Mucosa of rectum (tissue), 2 donors: ENCODE data around the gene STARD10.

ENCODE experiments used
- H3K27ac ChIP-seq, 2 donors: one replicate each; pipeline ENCODE4 v1.7.0; 2013; ENCODE audit warnings: inconsistent platforms in 2 of 2, low read depth in 2 of 2, low read length in 2 of 2
- H3K27me3 ChIP-seq, 2 donors: one replicate each; pipeline ENCODE4 v1.7.0; 2013; ENCODE audit warnings: low read length in 2 of 2; ENCODE audit not compliant: control insufficient read depth in 2 of 2, insufficient read depth in 2 of 2
- H3K36me3 ChIP-seq, 2 donors: one replicate each; pipeline ENCODE4 v1.7.0; 2013; ENCODE audit warnings: low read length in 2 of 2; ENCODE audit not compliant: control insufficient read depth in 2 of 2, insufficient read depth in 2 of 2
- H3K4me1 ChIP-seq, 2 donors: one replicate each; pipeline ENCODE4 v1.7.0; 2013; ENCODE audit warnings: low read length in 2 of 2, mild to moderate bottlenecking in 1 of 2; ENCODE audit not compliant: control insufficient read depth in 2 of 2, insufficient read depth in 2 of 2
- H3K4me3 ChIP-seq, 2 donors: one replicate each; pipeline ENCODE4 v1.7.0; 2013; ENCODE audit warnings: low read length in 2 of 2
- H3K9ac ChIP-seq, 2 donors: one replicate each; pipeline ENCODE4 v1.7.0; 2013; ENCODE audit warnings: low read length in 2 of 2, low read depth in 1 of 2, mild to moderate bottlenecking in 1 of 2
- H3K9me3 ChIP-seq, 2 donors: one replicate each; pipeline ENCODE4 v1.7.0; 2013; ENCODE audit warnings: low read length in 2 of 2; ENCODE audit not compliant: control insufficient read depth in 2 of 2
- donor health status: healthy.
- donor health status: Normal muscosa, but diverticular disease.

Gene STARD10, protein sequence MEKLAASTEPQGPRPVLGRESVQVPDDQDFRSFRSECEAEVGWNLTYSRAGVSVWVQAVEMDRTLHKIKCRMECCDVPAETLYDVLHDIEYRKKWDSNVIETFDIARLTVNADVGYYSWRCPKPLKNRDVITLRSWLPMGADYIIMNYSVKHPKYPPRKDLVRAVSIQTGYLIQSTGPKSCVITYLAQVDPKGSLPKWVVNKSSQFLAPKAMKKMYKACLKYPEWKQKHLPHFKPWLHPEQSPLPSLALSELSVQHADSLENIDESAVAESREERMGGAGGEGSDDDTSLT

DNA sequence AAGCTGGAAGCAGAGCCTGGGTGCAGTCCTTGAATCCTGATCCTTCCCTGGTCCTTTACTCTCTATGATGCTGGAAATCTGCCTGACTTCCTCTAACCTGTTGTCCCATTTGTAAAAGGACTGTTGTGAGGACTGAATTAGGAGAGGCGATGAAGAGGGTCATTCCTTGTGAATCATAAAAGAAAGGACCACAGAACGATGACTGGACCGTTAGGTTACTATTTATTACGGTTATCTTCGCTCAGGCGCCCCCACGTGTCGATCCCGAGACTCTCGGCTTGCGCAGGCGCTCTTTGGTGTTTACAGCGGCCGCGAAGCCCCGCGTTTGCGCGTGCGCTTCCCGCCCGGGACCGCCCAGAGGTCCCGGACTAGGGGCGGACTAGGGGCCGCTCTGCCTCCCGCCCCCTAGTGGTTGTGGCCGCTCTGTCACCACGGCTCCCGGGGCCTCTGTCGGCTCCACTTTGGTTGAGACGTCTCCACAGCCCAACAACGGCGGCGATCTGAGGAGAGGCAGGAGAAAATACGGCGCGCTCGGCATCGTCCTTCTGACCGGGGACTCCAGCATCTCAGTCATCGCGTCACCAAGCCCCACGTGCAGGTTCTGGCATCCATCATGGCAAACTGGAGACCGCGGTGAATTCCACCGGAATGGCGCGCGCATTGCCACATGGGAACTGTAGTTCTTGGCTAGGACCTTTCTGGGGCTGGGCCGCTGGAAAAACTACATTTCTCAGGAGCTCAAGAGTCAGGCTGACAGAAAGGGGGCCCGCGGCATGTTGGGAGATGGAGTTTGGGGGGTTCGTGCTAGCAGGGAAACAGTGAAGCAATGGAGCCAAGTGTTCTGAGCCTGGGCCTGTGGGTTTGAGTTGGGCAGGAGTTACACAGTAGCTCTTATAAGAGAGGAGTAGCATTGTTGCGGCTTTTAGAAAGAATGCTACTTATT lies at the start of gene STARD10:
TSS of gene STARD10 (minus strand) at position 623 of the 943 bp plus-strand sequence. CDS start 12,866 bp downstream, outside the sequence.
- H3K27ac ChIP-seq: peak within 1 kb of the TSS; percentile 88 to 89
- no peaks in the 10 kb centered on the region for H3K36me3 ChIP-seq
- H3K9ac ChIP-seq: peak within 1 kb of the TSS; percentile 77 to 82
- no peaks in the 10 kb centered on the region for H3K9me3 ChIP-seq
- H3K27me3 ChIP-seq: no peaks in the 10 kb centered on the region
- H3K4me3 ChIP-seq: peak within 1 kb of the TSS; percentile 86 to 94
- peaks cover 19 to 21% of the 10 kb centered on the region in 2 donors for H3K4me1 ChIP-seq

DNA sequence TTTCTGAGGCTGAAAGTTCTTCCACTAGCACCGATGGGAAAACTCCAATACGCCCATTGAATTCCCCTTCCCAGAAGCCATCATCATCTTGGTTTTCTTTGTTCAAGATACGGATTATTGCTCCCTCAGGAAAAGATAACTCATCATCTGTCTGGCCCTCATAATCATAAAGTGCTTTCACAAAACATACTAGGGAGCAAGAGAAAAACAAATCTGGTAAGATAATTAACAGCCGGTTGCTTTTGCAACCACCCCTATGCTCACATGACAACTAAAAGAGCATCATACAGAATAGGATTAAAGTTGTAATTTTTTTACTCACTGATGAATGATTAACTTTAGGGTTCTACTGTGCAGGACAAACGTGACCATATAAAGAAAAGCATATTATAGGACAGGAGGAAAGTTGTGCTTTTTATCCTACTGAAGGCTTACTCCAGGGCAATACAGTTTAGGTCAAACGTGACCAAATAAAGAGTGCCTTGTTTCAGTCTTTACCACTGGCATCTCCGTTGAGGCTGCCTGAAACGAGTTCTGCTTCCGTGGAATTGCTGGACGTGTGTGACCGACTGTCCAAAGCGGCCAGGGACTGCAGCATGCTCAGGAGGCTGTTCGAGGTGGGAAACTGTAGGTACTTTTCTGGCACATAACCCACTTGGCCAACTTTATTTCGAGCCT lies 48.9 kb upstream of the STARD10 start:
- Histone ChIP-seq H3K36me3 (peaks cover 15 to 37% of the 10 kb centered on the region in 2 donors), H3K27ac (no peak overlapping the region), H3K4me1 (no peaks in the 10 kb centered on the region)

DNA sequence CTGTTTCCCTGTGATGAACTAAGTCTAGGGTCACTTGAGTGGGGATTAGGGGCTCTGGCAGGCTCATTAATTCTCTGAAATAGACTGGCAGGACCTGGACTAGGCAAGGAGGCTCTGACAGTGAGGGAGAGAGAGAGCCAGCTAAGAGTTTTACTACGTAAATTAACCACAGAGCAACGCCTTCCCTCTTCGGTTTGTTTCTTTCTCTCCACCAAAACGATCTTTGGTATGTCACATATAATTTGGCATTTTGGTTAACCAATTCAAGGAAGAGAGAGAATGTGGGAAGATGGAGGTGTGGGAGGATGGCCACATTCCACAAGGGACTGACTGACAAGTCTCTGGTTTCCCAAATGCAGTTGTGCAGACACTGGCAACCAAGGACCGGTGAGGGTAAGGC lies 48.3 kb upstream of the STARD10 start:
- Histone ChIP-seq H3K36me3 (peaks cover 18 to 42% of the 10 kb centered on the region in 2 donors), H3K27ac (no peak overlapping the region), H3K9ac (no peak overlapping the region), H3K9me3 (no peaks in the 10 kb centered on the region), H3K4me1 (no peaks in the 10 kb centered on the region), H3K4me3 (no peak overlapping the region), H3K27me3 (no peaks in the 10 kb centered on the region)

More for the DNA sequence above, 48.9 kb upstream of the STARD10 start:
- no peak overlapping the region for H3K9ac ChIP-seq
- H3K27me3 ChIP-seq: no peaks in the 10 kb centered on the region
- H3K9me3 ChIP-seq: no peaks in the 10 kb centered on the region
- no peak overlapping the region for H3K4me3 ChIP-seq

- no peaks in the 10 kb centered on the region for H3K27me3 ChIP-seq
- H3K9ac ChIP-seq: no peak overlapping the region
- peaks cover 18 to 42% of the 10 kb centered on the region in 2 donors for H3K36me3 ChIP-seq
- no peaks in the 10 kb centered on the region for H3K9me3 ChIP-seq
- no peaks in the 10 kb centered on the region for H3K4me1 ChIP-seq
- no peak overlapping the region for H3K27ac ChIP-seq
- no peak overlapping the region for H3K4me3 ChIP-seq
These were observed 47.5 kb upstream of the STARD10 start for GRCh38 chr11:72841397-72841796.

GRCh38 chr11:72840780-72841179 lies 46.9 kb upstream of the STARD10 start:
- peaks cover 18 to 42% of the 10 kb centered on the region in 2 donors for H3K36me3 ChIP-seq
- H3K9ac ChIP-seq: no peak overlapping the region
- no peaks in the 10 kb centered on the region for H3K9me3 ChIP-seq
- H3K4me3 ChIP-seq: no peak overlapping the region
- no peak overlapping the region for H3K27ac ChIP-seq
- H3K4me1 ChIP-seq: no peaks in the 10 kb centered on the region
- no peaks in the 10 kb centered on the region for H3K27me3 ChIP-seq

DNA sequence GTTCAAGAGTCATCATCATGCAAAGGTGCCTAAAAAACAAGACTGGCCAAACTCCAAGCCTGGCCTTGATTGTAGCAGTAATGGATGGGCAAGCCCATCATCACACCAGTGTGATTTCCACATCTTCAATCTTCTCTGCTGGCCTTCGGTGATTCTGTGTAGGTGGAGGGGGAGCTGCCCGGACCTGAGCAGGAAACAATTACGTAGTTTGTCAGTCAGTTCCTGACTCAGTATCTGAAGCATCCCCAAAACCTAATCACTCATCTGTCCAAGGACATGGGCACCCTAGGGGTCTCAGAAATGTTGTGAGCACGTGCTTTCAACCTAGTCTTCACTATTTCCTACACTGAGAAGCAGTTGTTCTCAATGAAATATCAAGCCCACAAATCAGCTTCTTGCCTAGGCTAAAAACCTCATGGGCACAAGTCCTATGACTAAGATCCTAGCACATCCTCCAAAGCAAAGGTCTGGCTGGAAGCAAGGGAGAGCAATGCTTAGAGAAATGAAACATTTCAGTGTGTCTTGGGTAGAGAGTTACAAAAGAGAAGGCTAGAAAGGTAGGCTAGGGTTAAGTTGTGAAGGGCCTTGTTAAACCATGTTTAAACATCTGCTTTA lies 45.0 kb upstream of the STARD10 start:
- H3K9ac ChIP-seq: no peak overlapping the region
- no peak overlapping the region for H3K27ac ChIP-seq
- no peaks in the 10 kb centered on the region for H3K27me3 ChIP-seq
- no peaks in the 10 kb centered on the region for H3K9me3 ChIP-seq
- H3K4me3 ChIP-seq: no peak overlapping the region
- peaks cover 18 to 42% of the 10 kb centered on the region in 2 donors for H3K36me3 ChIP-seq
- peaks cover 0 to 3% of the 10 kb centered on the region in 2 donors for H3K4me1 ChIP-seq

DNA sequence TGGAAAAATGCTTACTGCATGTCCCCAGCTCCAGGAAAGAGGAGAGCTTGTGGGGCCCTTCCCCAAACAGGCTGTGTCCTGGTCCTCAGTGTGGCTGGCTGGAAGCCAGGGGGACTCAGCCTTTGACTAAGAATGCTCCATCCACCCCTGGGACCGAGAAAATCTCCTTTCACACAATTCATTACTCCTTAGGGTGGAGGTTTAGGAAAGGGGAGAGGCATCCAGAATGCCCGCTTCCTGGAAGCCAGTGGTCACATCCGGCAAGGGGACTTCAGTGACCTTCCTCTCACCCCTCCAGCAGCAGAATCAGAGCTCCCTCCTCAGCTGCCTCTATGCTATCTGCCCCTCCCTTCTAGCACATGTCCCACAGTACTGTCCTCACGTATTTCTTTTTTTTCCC lies 42.3 kb upstream of the STARD10 start:
- Histone ChIP-seq H3K27me3 (no peaks in the 10 kb centered on the region), H3K36me3 (peaks cover 5 to 31% of the 10 kb centered on the region in 2 donors), H3K9ac (no peak overlapping the region), H3K4me3 (no peak overlapping the region), H3K27ac (no peak overlapping the region), H3K9me3 (no peaks in the 10 kb centered on the region), H3K4me1 (peaks cover 7 to 8% of the 10 kb centered on the region in 2 donors)

GRCh38 chr11:72834905-72835304 lies 41.1 kb upstream of the STARD10 start:
- Histone ChIP-seq H3K27me3 (no peaks in the 10 kb centered on the region), H3K27ac (peak overlapping the region; percentile 35 to 61), H3K4me3 (no peak overlapping the region), H3K36me3 (peaks cover 3 to 20% of the 10 kb centered on the region in 2 donors), H3K9ac (no peak overlapping the region), H3K9me3 (no peaks in the 10 kb centered on the region), H3K4me1 (peaks cover 7 to 8% of the 10 kb centered on the region in 2 donors)

GRCh38 chr11:72833811-72834493 lies 40.1 kb upstream of the STARD10 start:
- H3K27ac ChIP-seq: peak overlapping the region in 1 of 2 donors; percentile 13
- peaks cover 7 to 8% of the 10 kb centered on the region in 2 donors for H3K4me1 ChIP-seq
- no peaks in the 10 kb centered on the region for H3K9me3 ChIP-seq
- H3K9ac ChIP-seq: no peak overlapping the region
- no peaks in the 10 kb centered on the region for H3K27me3 ChIP-seq
- H3K36me3 ChIP-seq: peaks cover 6 to 14% of the 10 kb centered on the region in 2 donors
- H3K4me3 ChIP-seq: no peak overlapping the region
